OCI-LY7 (cell line): ENCODE measurements around the gene GATAD2A. TPM values are rescaled to one million over a fixed set of nuclear protein-coding genes. Genes with fewer than 3 reads are reported as not detected.

ENCODE experiments used
- BruUV-seq: library from RNA; stranded (reverse); fragments of 400-500 nt; replicated peaks from 2 replicates; lab custom pipeline; 2021; lab: Mats Ljungman, UMichigan
- CTCF ChIA-PET: fragments of 300-600 bp; sonication (Branson Sonifier 250); formaldehyde crosslinking; loops from one replicate; lab custom pipeline; 2022; ENCODE audit warnings: antibody characterized with exemption; ENCODE audit not compliant: unreplicated experiment; lab: Charles Lee
- POLR2A ChIA-PET: fragments of 300-600 bp; sonication (Branson Sonifier 250); formaldehyde crosslinking; loops from one replicate; lab custom pipeline; 2022; ENCODE audit warnings: antibody characterized with exemption; lab: Charles Lee
- DNase-seq: peaks from one replicate; pipeline ENCODE4 v3.0.0-alpha.2; 2015; ENCODE audit warnings: low spot score
- H2AFZ ChIP-seq: fragments of 200-600 bp; sonication (generic), shearing (Covaris generic); 2 replicates; pipeline ENCODE4 v1.6.1; 2014; ENCODE audit warnings: mild to moderate bottlenecking, antibody characterized with exemption, low read length, moderate library complexity
- H3K27ac ChIP-seq: fragments of 200-600 bp; sonication (generic); 2 replicates; pipeline ENCODE4 v1.5.1; 2014; ENCODE audit warnings: mixed run types, low read depth, mild to moderate bottlenecking, moderate library complexity, low read length, inconsistent platforms; ENCODE audit not compliant: poor library complexity, severe bottlenecking
- H3K36me3 ChIP-seq: fragments of 200-600 bp; sonication (generic); 2 replicates; pipeline ENCODE4 v1.6.1; 2014; ENCODE audit warnings: mild to moderate bottlenecking, antibody characterized with exemption, low read length, moderate library complexity, mixed read lengths; ENCODE audit not compliant: insufficient read depth
- H3K4me1 ChIP-seq: fragments of 200-600 bp; sonication (generic); 2 replicates; pipeline ENCODE4 v1.5.1; 2014; ENCODE audit warnings: mild to moderate bottlenecking, low read length; ENCODE audit not compliant: insufficient read depth, poor library complexity, severe bottlenecking
- H3K4me2 ChIP-seq: fragments of 200-600 bp; sonication (generic); 2 replicates; pipeline ENCODE4 v1.6.1; 2014; ENCODE audit warnings: mild to moderate bottlenecking, low read length
- H3K4me3 ChIP-seq: fragments of 200-600 bp; sonication (generic); 2 replicates; pipeline ENCODE4 v1.5.1; 2014; ENCODE audit warnings: mild to moderate bottlenecking, low read depth, low read length; ENCODE audit not compliant: poor library complexity, severe bottlenecking
- H3K79me2 ChIP-seq: fragments of 200-600 bp; sonication (generic); 2 replicates; pipeline ENCODE4 v1.6.1; 2016; ENCODE audit warnings: low read depth, mild to moderate bottlenecking, low read length, moderate library complexity, mixed read lengths; ENCODE audit not compliant: insufficient read depth
- H3K9me2 ChIP-seq: fragments of 200-600 bp; sonication (generic); 2 replicates; pipeline ENCODE4 v1.6.1; 2016; ENCODE audit warnings: mild to moderate bottlenecking, low read length, mixed read lengths; ENCODE audit not compliant: insufficient read depth
- H3K9me3 ChIP-seq: fragments of 200-600 bp; sonication (generic); 2 replicates; pipeline ENCODE4 v1.6.1; 2014; ENCODE audit warnings: mild to moderate bottlenecking, mixed run types, low read length, mixed read lengths
- H4K20me1 ChIP-seq: fragments of 200-600 bp; sonication (generic); 2 replicates; pipeline ENCODE4 v1.6.1; 2014; ENCODE audit warnings: mild to moderate bottlenecking, antibody characterized with exemption, low read length, moderate library complexity, mixed read lengths; ENCODE audit not compliant: insufficient read depth
- CTCF ChIP-seq: fragments of 200-600 bp; sonication (generic); conservative IDR thresholded peaks from 2 replicates; pipeline ENCODE4 v1.5.1; 2014; ENCODE audit warnings: mild to moderate bottlenecking, antibody characterized with exemption, low read length, moderate library complexity, mixed read lengths
- EZH2phosphoT487 ChIP-seq: fragments of 200-600 bp; sonication (generic); IDR thresholded peaks from 2 replicates; pipeline ENCODE4 v1.6.1; 2018; ENCODE audit warnings: low read depth, borderline replicate concordance, mild to moderate bottlenecking, mixed run types, antibody characterized with exemption, low read length, moderate library complexity, mixed read lengths
- intact Hi-C: fragments of 100-400 bp; cut with micrococcal nuclease; formaldehyde crosslinking; loops from one replicate; pipeline ENCODE4 v1.10.0; 2022; ENCODE audit not compliant: unreplicated experiment
- total RNA-seq, 2 experiments: library from RNA; depleted of rRNA in 1 of 2; stranded (reverse); fragments of >200 nt in 1 of 2; shearing (Covaris generic) in 1 of 2; gene quantifications; 2 replicates each; pipeline ENCODE4 v1.2.3, GENCODE V29; 2014 to 2022

Gene GATAD2A
- total RNA-seq, 2 experiments from 2014 or later, result 62.8 to 156 TPM

GRCh38 chr19:19485998-19486290 lies 80.5 kb downstream of the GATAD2A start:
- peaks cover 33% of the 10 kb centered on the region for H3K4me1 ChIP-seq
- no peak overlapping the region for H3K4me2 ChIP-seq
- TF ChIP-seq EZH2phosphoT487 (no peak), CTCF (no peak)
- H3K79me2 ChIP-seq, result peaks cover 19% of the 10 kb centered on the region
- no peak overlapping the region for H2AFZ ChIP-seq
- no TSS peak for BruUV-seq
- peaks cover 38% of the 10 kb centered on the region for H3K36me3 ChIP-seq
- 0 out of 2 replicates have a peak, but pooled peaks cover 3% of the 10 kb centered on the region for H4K20me1 ChIP-seq
- ChIA-PET POLR2A (no interaction called here), CTCF (no interaction called here)
- no peak overlapping the region for H3K4me3 ChIP-seq
- no peaks in the 10 kb centered on the region for H3K9me3 ChIP-seq
- H3K9me2 ChIP-seq, result no peaks in the 10 kb centered on the region
- intact Hi-C loops, result no loop called here
- H3K27ac ChIP-seq, result no peak overlapping the region
- DNase-seq, result no peak

- TF ChIP-seq CTCF, result no peak
- TF ChIP-seq EZH2phosphoT487, result no peak
- H3K79me2 ChIP-seq, result peaks cover 25% of the 10 kb centered on the region
- CTCF ChIA-PET, result interaction anchor here (0.6 to 0.7 kb wide), 2 partner anchors 125 to 317 kb away, joined by 4 to 10 read pairs; partner anchors contain the start of gene MEF2B
Observed at GRCh38 chr19:19486343-19487076, 81.0 kb downstream of the GATAD2A start.

More at GRCh38 chr19:19486343-19487076, 81.0 kb downstream of the GATAD2A start:
- Histone ChIP-seq H2AFZ (no peak overlapping the region), H3K27ac (no peak overlapping the region), H3K4me2 (no peak overlapping the region), H3K4me1 (peaks cover 33% of the 10 kb centered on the region), H4K20me1 (0 out of 2 replicates have a peak, but pooled peaks cover 3% of the 10 kb centered on the region), H3K9me2 (no peaks in the 10 kb centered on the region), H3K36me3 (peaks cover 38% of the 10 kb centered on the region), H3K4me3 (no peak overlapping the region), H3K9me3 (no peaks in the 10 kb centered on the region)
- DNase-seq, result no peak
- no TSS peak for BruUV-seq
- POLR2A ChIA-PET, result interaction anchor here (1.2 kb wide), 1 partner anchor 122 kb away, joined by 3 read pairs; no protein-coding TSS in a partner anchor
- intact Hi-C loops, result no loop called here
